Activated naive CD4-positive, alpha-beta T cell treated with anti-CD3 and anti-CD28 coated beads, Interleukin-2, amount 50 U/mL, for 72 hours (primary cell): ENCODE results near the gene TANC1. TPM values are rescaled to one million over a fixed set of nuclear protein-coding genes. Genes with fewer than 3 reads are reported as not detected.
A peak's percentile ranks its signal among the peaks of the same experiment; 100 is the strongest.

Experiments
- ATAC-seq, 2 donors: fragments of 150-1000 bp; cut with Tn5 transposase; 2 replicates each; pipeline ENCODE4 v1.10.0; 2021; ENCODE audit warnings: mild to moderate bottlenecking in 2 of 2, moderate library complexity in 2 of 2
- DNase-seq, 2 donors: peaks; one replicate each; pipeline ENCODE4 v3.0.0; 2021 to 2022; ENCODE audit warnings: low spot score in 2 of 2
- H3K27ac Mint-ChIP-seq, 2 donors: one replicate each; pipeline ENCODE4 v1.8.0; 2022; ENCODE audit warnings: mild to moderate bottlenecking in 2 of 2, mixed read lengths in 2 of 2
- H3K36me3 Mint-ChIP-seq, 2 donors: one replicate each; pipeline ENCODE4 v1.8.0; 2022; ENCODE audit warnings: mixed read lengths in 2 of 2
- H3K9me3 Mint-ChIP-seq, 2 donors: one replicate each; pipeline ENCODE4 v1.8.0; 2022; ENCODE audit warnings: mixed read lengths in 2 of 2
- total RNA-seq, 2 donors: library from RNA; stranded (reverse); gene quantifications; one replicate each; pipeline ENCODE4 v1.2.3, GENCODE V29; 2022

The TANC1 gene
- total RNA-seq, 2 donors from 2014 or later = 0.89 to 1.8 TPM

DNA sequence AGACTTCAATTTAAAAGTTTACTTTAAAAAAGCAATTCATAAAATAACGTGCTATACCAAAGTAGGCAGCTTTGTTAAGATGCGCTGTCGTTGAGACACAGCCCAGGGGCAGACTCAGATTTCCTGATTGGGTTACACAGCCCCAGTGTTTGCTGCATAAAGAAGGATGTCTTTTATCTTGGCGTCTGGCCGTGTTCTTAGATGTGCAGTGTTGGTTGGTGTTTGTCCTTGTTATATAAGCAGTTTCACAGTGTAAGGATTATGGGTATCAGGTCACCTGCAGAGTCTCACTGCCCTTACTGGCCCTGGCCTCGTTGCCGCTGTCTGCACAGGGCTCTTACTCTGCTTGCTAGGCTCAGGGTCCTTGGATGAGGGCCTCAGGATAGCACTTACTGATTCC is 209.5 kb downstream of the TANC1 start:
- no peak for ATAC-seq
- H3K9me3 Mint-ChIP-seq = no peaks in the 10 kb centered on the region
- H3K27ac Mint-ChIP-seq = no peak overlapping the region

DNA sequence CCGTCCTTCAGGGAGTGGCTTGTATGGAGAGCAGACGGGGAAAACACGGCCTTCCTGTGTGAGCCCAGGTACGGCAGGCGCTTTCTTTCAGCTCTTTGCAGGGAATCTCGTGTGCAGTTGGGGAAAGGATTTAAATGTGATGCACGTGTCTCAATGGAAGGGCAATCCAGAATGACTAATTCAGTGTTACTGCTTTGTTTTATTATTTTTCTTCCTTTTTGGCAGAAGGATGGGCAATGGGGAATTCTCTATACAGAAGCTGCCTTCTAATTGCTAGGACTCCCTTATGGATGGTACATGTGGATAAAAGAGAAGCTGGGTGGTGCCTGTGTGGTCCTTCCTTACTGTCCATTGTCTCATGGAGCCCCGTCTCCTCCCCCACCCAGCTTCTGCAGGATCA is 210.7 kb downstream of the TANC1 start:
- DNase-seq (no peak), ATAC-seq (no peak)
- no peaks in the 10 kb centered on the region for H3K36me3 Mint-ChIP-seq
- no peak overlapping the region for H3K27ac Mint-ChIP-seq
- H3K9me3 Mint-ChIP-seq = no peaks in the 10 kb centered on the region

More for the DNA sequence above, 209.5 kb downstream of the TANC1 start:
- no peaks in the 10 kb centered on the region for H3K36me3 Mint-ChIP-seq
- DNase-seq = no peak

DNA sequence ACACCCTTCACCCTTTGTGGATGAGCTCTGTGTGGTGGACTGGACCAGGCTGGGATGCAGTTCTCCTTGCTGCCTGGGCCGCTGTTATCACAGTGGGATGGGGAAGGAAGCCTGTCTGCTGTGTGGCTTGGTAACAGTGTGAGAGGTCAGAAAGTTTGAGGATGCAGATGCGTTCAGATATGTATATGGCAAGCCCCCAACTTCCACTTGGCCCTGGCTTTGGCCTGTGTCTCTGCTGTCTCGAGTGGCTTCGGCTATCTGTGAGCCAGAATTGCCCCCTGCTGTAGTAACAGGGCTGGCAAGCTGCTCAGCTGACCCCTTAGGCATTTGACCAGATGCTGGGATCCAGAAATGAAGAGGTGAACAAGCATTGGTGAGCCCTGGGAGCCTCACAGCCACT is 211.3 kb downstream of the TANC1 start:
- ATAC-seq = no peak
- DNase-seq = no peak
- Mint-ChIP-seq H3K36me3 (no peaks in the 10 kb centered on the region), H3K9me3 (no peaks in the 10 kb centered on the region), H3K27ac (no peak overlapping the region)

DNA sequence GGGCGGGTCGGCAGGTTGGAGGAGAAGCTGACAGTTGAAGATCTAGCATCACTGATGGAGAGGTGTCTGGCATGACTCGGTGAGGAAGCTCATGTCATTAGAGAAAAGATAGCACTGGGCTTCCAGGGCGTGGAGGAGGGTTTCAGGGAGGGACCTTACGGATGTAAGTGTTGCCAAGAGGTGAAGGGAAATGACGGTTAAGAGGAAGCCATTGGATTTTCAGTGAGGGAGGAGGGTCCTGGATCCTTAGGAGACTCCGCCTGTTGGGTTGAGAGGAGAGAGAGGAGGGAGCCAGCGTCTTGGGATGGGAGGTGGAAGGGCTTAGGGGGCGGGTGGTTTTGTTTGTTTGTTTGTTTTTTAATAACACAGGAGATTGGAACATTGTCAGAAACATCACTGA is 214.9 kb downstream of the TANC1 start:
- Mint-ChIP-seq H3K36me3 (no peaks in the 10 kb centered on the region), H3K27ac (no peak overlapping the region), H3K9me3 (no peaks in the 10 kb centered on the region)
- no peak for DNase-seq
- ATAC-seq = no peak

DNA sequence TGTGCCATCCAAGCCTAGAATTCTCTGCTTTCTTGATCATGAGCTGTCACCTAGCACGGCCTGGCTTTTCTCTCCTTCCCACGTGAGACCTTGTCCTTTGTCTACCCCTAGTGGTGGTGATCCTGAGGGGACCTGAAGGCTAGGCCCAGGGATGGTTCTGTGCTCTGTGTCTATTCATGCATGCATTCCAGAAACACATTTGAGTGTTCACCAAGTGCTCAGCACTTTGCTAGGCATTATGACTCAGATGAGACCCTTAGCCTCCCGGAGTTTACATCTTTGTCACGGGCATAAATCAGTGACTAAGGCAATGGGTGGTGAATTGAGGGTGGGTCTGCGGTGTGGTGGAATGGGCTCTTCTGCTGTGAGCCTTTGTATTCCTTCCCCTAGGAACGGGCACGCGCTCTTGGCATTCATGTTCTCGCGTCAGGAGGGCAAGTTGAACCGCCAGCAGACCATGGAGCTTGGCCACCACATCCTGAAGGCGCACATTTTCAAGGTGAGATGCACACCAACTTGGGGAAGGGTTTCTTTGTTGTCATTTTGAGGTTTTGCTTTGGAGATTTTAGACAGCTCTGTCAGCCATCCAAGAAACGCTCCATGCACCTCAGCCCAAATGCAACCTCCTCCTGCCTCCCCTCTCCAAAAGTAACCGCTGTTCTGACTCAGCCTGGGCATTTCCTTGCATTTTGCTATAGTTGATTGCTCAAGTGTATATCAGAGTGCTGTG is 217.1 kb downstream of the TANC1 start:
- DNase-seq = no peak
- Mint-ChIP-seq H3K27ac (no peak overlapping the region), H3K9me3 (no peaks in the 10 kb centered on the region), H3K36me3 (no peaks in the 10 kb centered on the region)
- peak; percentile 29 to 32 for ATAC-seq

DNA sequence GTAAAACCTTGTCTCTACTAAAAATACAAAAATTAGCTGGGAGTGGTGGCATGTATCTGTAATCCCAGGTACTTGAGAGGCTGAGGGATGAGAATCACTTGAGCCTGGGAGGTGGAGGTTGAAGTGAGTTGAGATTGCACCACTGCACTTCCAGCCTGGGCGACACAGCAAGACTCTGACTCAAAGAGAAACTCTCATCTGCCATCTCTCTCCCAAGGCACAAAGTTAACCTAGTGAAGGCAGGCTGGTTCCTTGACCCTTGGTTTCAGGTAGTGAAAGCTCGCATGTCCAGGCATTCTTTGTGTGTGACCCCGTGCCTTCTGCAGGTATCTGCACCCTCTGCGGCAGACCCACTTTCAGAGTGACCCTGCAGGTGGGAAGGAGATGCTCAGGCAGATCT is 218.0 kb downstream of the TANC1 start:
- no peak overlapping the region for H3K27ac Mint-ChIP-seq
- no peaks in the 10 kb centered on the region for H3K9me3 Mint-ChIP-seq
- ATAC-seq = no peak
- DNase-seq = no peak
- H3K36me3 Mint-ChIP-seq = no peaks in the 10 kb centered on the region

DNA sequence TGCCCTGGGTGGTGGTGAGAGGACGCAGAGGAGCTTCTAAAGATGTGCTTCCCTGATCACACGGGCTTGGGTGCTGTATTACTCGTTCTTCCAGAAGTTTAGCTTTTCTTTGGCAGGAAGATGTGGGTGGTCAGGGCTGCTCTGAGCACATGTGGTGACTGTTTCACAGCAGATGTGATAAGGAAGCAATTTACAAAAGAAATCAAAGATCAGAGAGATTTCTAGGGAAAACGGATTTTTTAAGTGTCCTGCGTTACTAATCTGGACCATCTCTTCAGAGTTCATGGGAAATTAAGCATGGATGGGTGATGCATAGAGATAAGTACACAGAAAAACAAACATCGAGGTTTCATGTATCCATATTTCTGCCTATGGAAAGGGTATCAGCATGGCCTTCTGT is 218.7 kb downstream of the TANC1 start:
- Mint-ChIP-seq H3K27ac (no peak overlapping the region), H3K9me3 (no peaks in the 10 kb centered on the region), H3K36me3 (no peaks in the 10 kb centered on the region)
- DNase-seq (no peak), ATAC-seq (no peak)

DNA sequence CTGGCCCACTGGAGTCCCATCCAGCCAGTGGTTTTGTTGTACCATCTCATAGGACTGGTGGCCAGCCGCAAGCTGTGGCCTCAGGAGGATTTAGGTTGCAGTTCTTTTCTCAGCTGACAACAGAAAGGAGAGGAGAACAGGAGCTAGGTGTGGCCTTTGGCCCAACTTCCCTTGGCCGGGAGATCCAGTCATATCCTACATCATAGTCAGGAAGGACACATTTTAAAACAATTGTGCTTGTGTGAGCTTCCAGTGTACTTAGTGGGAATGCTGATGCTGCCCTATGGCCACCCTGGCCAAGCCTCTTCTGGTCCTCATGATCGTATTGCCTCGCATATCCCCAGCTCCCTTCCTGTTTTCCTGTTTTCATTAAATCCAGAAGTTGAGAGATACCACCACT is 220.0 kb downstream of the TANC1 start:
- Mint-ChIP-seq H3K9me3 (no peaks in the 10 kb centered on the region), H3K36me3 (no peaks in the 10 kb centered on the region)
- ATAC-seq = no peak

DNA sequence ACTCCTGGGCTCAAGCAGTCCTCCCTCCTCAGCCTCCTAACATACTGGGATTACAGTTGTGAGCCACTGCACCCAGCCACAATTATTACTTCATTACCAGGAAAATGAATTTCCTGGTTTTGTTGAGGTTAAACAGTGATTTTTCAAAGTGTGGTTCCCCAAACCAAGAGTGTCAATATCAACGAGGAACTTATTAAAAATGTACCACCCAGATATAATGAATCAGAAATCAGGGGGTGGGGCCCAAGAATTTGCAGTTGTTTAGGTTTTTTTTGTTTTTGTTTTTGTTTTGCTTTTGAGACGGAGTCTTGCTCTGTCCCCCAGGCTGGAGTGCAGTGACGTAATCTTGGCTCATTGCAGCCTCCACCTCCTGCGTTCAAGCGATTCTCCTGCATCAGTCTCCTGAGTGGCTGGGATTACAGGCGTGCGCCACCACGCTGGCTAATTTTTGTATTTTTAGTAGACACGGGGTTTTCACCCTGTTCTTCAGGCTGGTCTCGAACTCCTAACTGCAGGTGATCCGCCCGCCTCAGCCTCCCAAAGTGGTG is 224.0 kb downstream of the TANC1 start:
- no peak for ATAC-seq
- H3K27ac Mint-ChIP-seq = no peak overlapping the region
- H3K9me3 Mint-ChIP-seq = no peaks in the 10 kb centered on the region

More for the DNA sequence above, 220.0 kb downstream of the TANC1 start:
- DNase-seq = no peak
- no peak overlapping the region for H3K27ac Mint-ChIP-seq

DNA sequence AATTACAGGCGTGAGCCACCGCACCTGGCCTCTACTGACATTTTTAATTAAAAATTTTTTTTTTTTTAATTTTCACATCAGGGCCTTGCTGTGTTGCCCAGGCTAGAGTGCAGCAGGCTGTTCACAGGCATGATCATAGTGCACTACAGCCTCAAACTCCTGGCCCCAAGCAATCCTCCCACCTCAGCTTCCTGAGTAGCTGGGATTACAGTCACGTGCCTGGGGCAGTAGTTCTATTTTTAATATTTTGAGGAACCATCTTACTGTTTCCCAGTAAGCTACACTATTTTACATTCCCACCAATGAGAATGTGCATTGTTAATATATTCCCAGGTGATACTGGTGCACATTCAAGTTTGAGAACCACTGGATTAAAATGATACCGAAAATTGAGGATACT is 225.4 kb downstream of the TANC1 start:
- no peak overlapping the region for H3K27ac Mint-ChIP-seq
- H3K9me3 Mint-ChIP-seq = no peaks in the 10 kb centered on the region
- no peaks in the 10 kb centered on the region for H3K36me3 Mint-ChIP-seq
- ATAC-seq = no peak
- DNase-seq = no peak

More for the DNA sequence above, 224.0 kb downstream of the TANC1 start:
- no peak for DNase-seq
- H3K36me3 Mint-ChIP-seq = no peaks in the 10 kb centered on the region

DNA sequence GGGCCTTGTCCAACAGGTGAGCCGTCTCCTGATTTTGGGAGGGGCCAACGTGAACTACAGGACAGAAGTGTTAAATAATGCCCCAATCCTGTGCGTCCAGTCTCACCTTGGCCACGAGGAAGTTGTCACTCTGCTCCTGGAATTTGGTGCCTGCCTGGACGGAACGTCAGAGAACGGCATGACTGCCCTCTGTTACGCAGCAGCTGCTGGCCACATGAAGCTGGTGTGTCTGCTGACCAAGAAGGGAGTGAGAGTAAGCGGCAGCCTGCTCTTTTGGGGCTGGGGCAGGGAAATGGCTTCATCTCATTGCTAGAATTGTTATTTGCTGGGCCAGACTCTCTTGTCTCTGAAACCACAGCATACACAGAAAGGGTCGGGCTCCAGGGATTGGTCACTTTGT is 225.8 kb downstream of the TANC1 start:
- DNase-seq = no peak
- Mint-ChIP-seq H3K9me3 (no peaks in the 10 kb centered on the region), H3K27ac (no peak overlapping the region)

DNA sequence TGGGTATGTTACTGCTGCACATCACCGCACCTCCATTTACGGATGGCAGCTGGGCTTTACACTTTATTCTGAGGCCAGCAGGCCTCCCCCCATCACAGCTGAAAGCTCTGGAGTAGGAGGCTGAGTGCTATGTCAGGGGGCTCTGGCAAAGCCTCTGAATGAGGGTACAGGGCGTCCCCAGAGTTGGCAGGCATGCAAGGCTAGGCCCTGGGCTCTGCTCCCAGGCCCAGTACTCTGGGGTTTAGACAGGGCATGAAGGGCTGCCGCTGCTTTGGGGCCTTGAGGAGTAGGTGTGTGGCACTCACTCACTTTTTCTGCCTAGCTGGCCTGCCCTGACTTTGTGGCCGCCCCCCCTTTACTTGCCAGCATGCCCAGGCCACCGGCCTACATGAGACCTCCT is 227.3 kb downstream of the TANC1 start:
- no peak overlapping the region for H3K27ac Mint-ChIP-seq
- DNase-seq (no peak), ATAC-seq (no peak)
- H3K9me3 Mint-ChIP-seq = no peaks in the 10 kb centered on the region
- no peaks in the 10 kb centered on the region for H3K36me3 Mint-ChIP-seq

More for the DNA sequence above, 225.8 kb downstream of the TANC1 start:
- no peaks in the 10 kb centered on the region for H3K36me3 Mint-ChIP-seq
- no peak for ATAC-seq

DNA sequence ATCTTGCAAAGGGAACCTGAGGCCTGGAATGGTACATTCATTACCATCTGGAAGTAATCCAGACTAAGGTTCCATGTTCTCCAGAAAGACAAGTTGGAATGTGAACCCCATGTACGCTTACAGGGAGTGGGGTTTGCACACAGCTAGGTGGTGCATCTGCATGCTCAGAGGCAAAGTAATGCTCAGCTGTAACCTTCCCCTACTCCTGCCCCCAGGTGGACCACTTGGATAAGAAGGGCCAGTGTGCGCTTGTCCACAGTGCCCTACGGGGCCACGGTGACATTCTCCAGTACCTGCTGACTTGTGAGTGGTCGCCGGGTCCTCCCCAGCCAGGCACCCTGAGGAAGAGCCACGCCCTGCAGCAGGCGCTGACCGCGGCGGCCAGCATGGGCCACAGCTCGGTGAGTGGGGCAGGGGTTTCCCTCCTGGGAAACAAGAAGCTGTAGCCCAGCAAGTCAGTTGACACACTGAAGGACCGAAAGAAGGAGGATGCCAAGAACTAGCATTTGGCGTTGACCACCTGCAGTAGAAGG is 228.0 kb downstream of the TANC1 start:
- Mint-ChIP-seq H3K27ac (no peak overlapping the region), H3K9me3 (no peaks in the 10 kb centered on the region), H3K36me3 (no peaks in the 10 kb centered on the region)
- DNase-seq (no peak), ATAC-seq (no peak)

DNA sequence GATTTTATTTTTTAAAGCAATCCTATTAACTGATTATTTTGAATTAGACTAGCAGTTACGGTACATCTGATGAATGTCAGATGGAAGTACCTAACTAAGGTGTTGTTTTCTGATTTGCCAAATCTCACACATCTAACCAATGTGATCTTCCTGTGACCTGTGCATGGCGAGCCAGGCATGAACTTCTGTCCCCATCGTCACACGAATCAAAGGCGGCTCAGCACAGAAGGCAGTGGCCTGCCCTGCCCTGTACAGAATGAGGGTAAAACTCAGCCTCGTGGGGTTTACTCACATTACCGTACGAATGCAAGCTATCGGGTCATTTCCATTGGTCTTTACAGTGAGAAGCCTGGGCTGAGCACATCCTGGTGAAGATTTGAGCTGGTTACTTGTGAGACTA is 230.8 kb downstream of the TANC1 start:
- ATAC-seq = no peak
- H3K36me3 Mint-ChIP-seq = no peaks in the 10 kb centered on the region
- no peak overlapping the region for H3K27ac Mint-ChIP-seq
- H3K9me3 Mint-ChIP-seq = no peaks in the 10 kb centered on the region
- no peak for DNase-seq

DNA sequence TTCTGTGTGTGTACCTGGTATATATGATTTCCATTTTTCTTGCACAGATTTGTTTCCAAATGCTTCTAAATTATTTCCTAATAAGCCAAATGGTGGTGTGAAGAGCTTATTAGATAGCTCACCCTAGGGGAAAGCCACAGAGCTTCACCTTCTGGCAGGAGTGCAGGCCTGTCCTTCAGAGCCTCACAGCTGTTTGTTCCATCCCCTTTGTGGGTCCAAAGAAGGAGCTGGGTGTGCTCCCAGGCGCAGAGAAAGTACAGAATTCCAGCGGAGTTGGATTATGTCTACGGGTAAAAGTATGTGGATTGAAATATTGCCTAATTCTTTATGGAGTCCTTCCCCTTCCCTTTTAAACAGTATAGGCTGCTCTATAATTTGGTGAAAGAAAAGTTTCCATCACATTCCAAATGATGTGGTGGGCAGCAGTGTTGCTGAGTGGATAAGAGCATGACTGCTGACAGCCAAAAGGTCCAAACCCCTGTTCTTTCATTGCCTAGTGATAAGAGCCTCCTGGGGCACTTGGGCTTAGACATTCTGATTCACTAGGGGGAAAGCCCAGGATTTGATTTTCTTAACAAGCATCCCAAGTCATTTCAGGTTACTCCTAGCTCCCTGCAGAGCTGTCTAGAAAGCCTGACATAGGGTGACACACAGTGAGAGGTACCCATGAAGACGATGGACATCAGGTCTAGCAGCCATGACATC is 231.5 kb downstream of the TANC1 start:
- Mint-ChIP-seq H3K36me3 (no peaks in the 10 kb centered on the region), H3K9me3 (no peaks in the 10 kb centered on the region), H3K27ac (peak overlapping the region in 1 of 2 donors; percentile 77)
- ATAC-seq = no peak
- no peak for DNase-seq

DNA sequence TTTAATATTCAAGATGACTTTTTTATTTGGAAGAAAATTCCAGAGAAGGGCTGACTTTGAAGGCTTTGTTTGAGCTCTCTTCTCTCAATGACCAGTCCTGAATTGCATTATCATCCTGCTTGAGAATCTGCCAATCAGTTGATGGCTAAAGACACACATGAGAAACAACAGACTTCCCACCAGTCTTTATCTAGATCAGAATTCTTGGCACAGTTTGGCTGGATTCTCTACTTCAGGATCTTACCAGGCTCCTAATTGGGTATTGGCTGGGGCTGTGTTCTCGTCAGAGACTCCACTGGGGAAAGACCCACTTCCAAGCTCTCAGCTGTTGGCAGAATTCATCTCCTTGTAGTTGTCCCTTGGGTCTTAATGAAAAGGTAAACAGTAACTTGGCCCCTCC is 232.1 kb downstream of the TANC1 start:
- peaks cover 0 to 2% of the 10 kb centered on the region in 2 donors for H3K9me3 Mint-ChIP-seq
- H3K36me3 Mint-ChIP-seq = no peaks in the 10 kb centered on the region
- ATAC-seq (no peak), DNase-seq (no peak)
- H3K27ac Mint-ChIP-seq = no peak overlapping the region

DNA sequence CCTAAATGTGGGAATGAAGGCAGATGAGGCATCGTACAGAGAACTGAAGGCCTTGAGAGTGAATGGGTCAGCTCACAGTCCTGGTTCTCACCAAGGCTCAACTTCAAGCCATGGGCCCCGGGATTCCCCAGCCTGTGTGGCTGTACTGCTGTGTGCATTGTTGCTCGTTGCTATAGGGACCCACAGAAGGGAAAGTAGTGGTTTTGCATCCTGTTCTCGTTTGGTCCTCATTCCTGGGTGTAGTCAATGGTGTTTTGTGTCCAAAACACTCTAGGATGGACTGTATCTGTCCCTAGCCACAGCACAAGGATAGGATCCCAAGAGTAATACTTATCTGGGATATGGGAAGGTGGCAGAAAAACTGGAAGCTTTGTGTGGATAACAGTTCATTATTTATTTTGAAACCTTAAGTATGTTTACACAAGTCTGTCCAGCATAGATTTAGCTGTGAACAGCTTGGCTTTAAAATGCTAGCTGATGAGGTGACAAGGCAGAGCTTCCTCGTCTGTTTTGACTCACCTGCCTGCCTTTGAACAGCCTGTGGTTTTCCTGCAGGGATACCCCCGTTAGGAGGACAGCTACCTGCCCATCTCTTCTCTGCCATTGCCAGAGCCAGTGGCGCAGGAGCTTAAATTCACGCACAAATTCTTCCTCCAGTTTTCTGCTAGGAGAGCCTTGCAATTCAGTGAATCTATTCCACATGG is 233.1 kb downstream of the TANC1 start:
- ATAC-seq (peak; percentile 76 to 87), DNase-seq (no peak)
- Mint-ChIP-seq H3K27ac (peak overlapping the region in 1 of 2 donors; percentile 82), H3K36me3 (no peaks in the 10 kb centered on the region), H3K9me3 (peaks cover 0 to 3% of the 10 kb centered on the region in 2 donors)
